Measurements from ENCODE around the gene ZNF804B. TPM values are rescaled to one million over a fixed set of nuclear protein-coding genes. Genes with fewer than 3 reads are reported as not detected.

Gene ZNF804B
- total RNA-seq, 1 donor from 2014 or later, result not detected

GRCh38 chr7:89067048-89067447 is 307.5 kb downstream of the ZNF804B start:
- Histone ChIP-seq H3K4me1 (no peaks in the 10 kb centered on the region), H3K4me3 (no peak overlapping the region), H3K9me3 (no peaks in the 10 kb centered on the region), H3K36me3 (no peaks in the 10 kb centered on the region), H3K27me3 (ENCODE audit: low read depth) (no peaks in the 10 kb centered on the region), H3K27ac (no peak overlapping the region)
- TF ChIP-seq CTCF (IDR thresholded peaks at IDR 0.05), result no peak
- ATAC-seq (no peak), DNase-seq (no peak)
- intact Hi-C loops (cut with DNase I), result no loop called here

GRCh38 chr7:89072081-89072480 is 312.6 kb downstream of the ZNF804B start:
- Histone ChIP-seq H3K36me3 (no peaks in the 10 kb centered on the region), H3K9me3 (no peaks in the 10 kb centered on the region), H3K4me1 (no peaks in the 10 kb centered on the region), H3K27me3 (ENCODE audit: low read depth) (no peaks in the 10 kb centered on the region), H3K4me3 (no peak overlapping the region), H3K27ac (no peak overlapping the region)
- no peak for DNase-seq
- TF ChIP-seq CTCF (IDR thresholded peaks at IDR 0.05), result no peak
- intact Hi-C loops (cut with DNase I), result no loop called here
- ATAC-seq, result no peak

DNA sequence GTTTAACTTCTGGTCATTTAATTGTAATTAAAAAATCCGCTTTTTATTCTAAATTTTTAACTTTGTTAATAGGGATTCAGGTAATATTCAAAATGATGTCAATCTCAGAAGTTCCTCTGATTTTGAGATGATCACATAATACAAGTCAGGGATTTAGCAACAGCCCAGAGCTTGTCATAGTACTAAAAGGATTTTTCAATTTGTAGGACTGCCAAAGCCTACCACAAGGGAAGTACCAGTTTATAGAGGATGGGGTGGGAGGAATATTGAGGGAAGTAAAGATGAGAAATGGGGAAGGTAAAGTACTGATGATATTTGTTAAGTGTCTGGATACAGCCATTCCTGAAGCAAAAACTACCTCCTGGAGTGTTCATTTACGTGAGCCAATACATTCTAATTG is 314.3 kb downstream of the ZNF804B start:
- Histone ChIP-seq H3K27me3 (ENCODE audit: low read depth) (no peaks in the 10 kb centered on the region), H3K9me3 (no peaks in the 10 kb centered on the region), H3K27ac (no peak overlapping the region), H3K4me3 (no peak overlapping the region), H3K4me1 (no peaks in the 10 kb centered on the region), H3K36me3 (no peaks in the 10 kb centered on the region)
- DNase-seq, result no peak
- no peak for ATAC-seq
- TF ChIP-seq CTCF (IDR thresholded peaks at IDR 0.05), result no peak
- intact Hi-C loops (cut with DNase I), result no loop called here

- Histone ChIP-seq H3K4me1 (no peaks in the 10 kb centered on the region), H3K36me3 (no peaks in the 10 kb centered on the region), H3K9me3 (no peaks in the 10 kb centered on the region), H3K27me3 (ENCODE audit: low read depth) (no peaks in the 10 kb centered on the region), H3K4me3 (no peak overlapping the region), H3K27ac (no peak overlapping the region)
- intact Hi-C loops (cut with DNase I), result no loop called here
- no peak for TF ChIP-seq CTCF (IDR thresholded peaks at IDR 0.05)
- ATAC-seq (no peak), DNase-seq (no peak)
Measured at GRCh38 chr7:89077992-89078391, 318.5 kb downstream of the ZNF804B start.

DNA sequence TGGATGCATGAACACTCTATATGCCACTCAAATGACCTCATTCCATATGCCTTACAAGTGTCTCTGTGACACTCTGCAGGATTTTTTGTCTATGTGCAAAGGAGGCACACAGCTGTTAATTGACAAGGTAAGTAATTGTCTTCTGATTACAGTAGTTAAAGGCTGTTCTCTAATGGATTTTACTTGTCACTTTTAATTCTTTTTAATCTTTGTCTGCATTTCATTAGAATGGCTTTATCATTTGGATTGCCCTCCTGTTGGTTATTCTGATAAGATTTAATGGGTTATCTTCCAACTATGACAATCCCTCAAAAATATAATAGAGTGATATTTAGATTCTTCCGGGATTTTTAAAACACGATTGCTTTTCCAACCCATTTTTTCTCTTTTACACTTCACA is 326.1 kb downstream of the ZNF804B start:
- DNase-seq, result no peak
- ATAC-seq, result no peak
- no peak overlapping the region for H3K27ac ChIP-seq
- H3K4me1 ChIP-seq, result no peaks in the 10 kb centered on the region
- no peak for TF ChIP-seq CTCF (IDR thresholded peaks at IDR 0.05)
- intact Hi-C loops (cut with DNase I), result no loop called here
- no peak overlapping the region for H3K4me3 ChIP-seq
- H3K36me3 ChIP-seq, result no peaks in the 10 kb centered on the region
- H3K27me3 ChIP-seq (ENCODE audit: low read depth), result no peaks in the 10 kb centered on the region
- H3K9me3 ChIP-seq, result no peaks in the 10 kb centered on the region

GRCh38 chr7:89091550-89091949 is 332.1 kb downstream of the ZNF804B start:
- no peak for TF ChIP-seq CTCF (IDR thresholded peaks at IDR 0.05)

More at GRCh38 chr7:89091550-89091949, 332.1 kb downstream of the ZNF804B start:
- Histone ChIP-seq H3K4me1 (no peaks in the 10 kb centered on the region), H3K27me3 (ENCODE audit: low read depth) (no peaks in the 10 kb centered on the region), H3K36me3 (no peaks in the 10 kb centered on the region), H3K27ac (no peak overlapping the region), H3K9me3 (no peaks in the 10 kb centered on the region), H3K4me3 (no peak overlapping the region)
- ATAC-seq (no peak), DNase-seq (no peak)
- intact Hi-C loops (cut with DNase I), result no loop called here
